ENCODE data around the gene RLBP1.
A peak's percentile ranks its signal among the peaks of the same experiment; 100 is the strongest.

Gene RLBP1

GRCh38 chr15:89184357-89184756 is 37.0 kb downstream of the RLBP1 start:
- TF ChIP-seq USF1 (IDR thresholded peaks at IDR 0.05) (no peak), MAX (IDR thresholded peaks at IDR 0.05) (no peak), CEBPB (IDR thresholded peaks at IDR 0.05) (no peak), YY1 (IDR thresholded peaks at IDR 0.05; ENCODE audit: low read depth) (no peak), REST (IDR thresholded peaks at IDR 0.05; ENCODE audit: low read depth) (no peak)

GRCh38 chr15:89179966-89180875 is 41.2 kb downstream of the RLBP1 start:
- TF ChIP-seq TAF1 (IDR thresholded peaks at IDR 0.05; ENCODE audit: low read depth): no peak
- TF ChIP-seq EGR1 (IDR thresholded peaks at IDR 0.05): no peak
- TF ChIP-seq TCF12 (IDR thresholded peaks at IDR 0.05; ENCODE audit: low read depth): no peak

GRCh38 chr15:89178307-89178977 is 42.9 kb downstream of the RLBP1 start:
- no peak for TF ChIP-seq REST (IDR thresholded peaks at IDR 0.05; ENCODE audit: low read depth)

- TF ChIP-seq RAD21 (IDR thresholded peaks at IDR 0.05; ENCODE audit: low read depth) (peak; percentile 85), EP300 (IDR thresholded peaks at IDR 0.05; ENCODE audit: borderline replicate concordance) (no peak)
Observed at GRCh38 chr15:89177633-89178306, 43.6 kb downstream of the RLBP1 start.

- TF ChIP-seq EP300 (IDR thresholded peaks at IDR 0.05; ENCODE audit: borderline replicate concordance) (no peak), ZBTB7A (IDR thresholded peaks at IDR 0.05; ENCODE audit: low read depth) (no peak), TCF12 (IDR thresholded peaks at IDR 0.05; ENCODE audit: low read depth) (no peak), TAF1 (IDR thresholded peaks at IDR 0.05; ENCODE audit: low read depth) (no peak), NFIC (IDR thresholded peaks at IDR 0.05) (no peak), EGR1 (IDR thresholded peaks at IDR 0.05) (no peak), CEBPB (IDR thresholded peaks at IDR 0.05) (no peak), CREB1 (IDR thresholded peaks at IDR 0.05; ENCODE audit: low read depth) (no peak), MAX (IDR thresholded peaks at IDR 0.05) (no peak), REST (IDR thresholded peaks at IDR 0.05; ENCODE audit: low read depth) (no peak), TEAD4 (IDR thresholded peaks at IDR 0.05) (no peak), FOXM1 (IDR thresholded peaks at IDR 0.05; ENCODE audit: borderline replicate concordance, low read depth) (no peak), USF1 (IDR thresholded peaks at IDR 0.05) (no peak), YY1 (IDR thresholded peaks at IDR 0.05; ENCODE audit: low read depth) (no peak), RAD21 (IDR thresholded peaks at IDR 0.05; ENCODE audit: low read depth) (no peak)
Observed at GRCh38 chr15:89177116-89177515, 44.3 kb downstream of the RLBP1 start.

Data from Ishikawa (cell line).